ENCODE measurements around the gene IL36RN. TPM values are rescaled to one million over a fixed set of nuclear protein-coding genes. Genes with fewer than 3 reads are reported as not detected.

The IL36RN gene
- total RNA-seq, 1 donor from 2014 or later = not detected

- DNase-seq (ENCODE audit: low spot score) = no peak
- Mint-ChIP-seq H3K27ac (peak overlapping the region; percentile 66), H3K9me3 (peaks cover 50% of the 10 kb centered on the region), H3K4me1 (ENCODE audit: low read depth) (peaks cover 64% of the 10 kb centered on the region), H3K36me3 (ENCODE audit: low read depth) (peaks cover 21% of the 10 kb centered on the region), H3K27me3 (ENCODE audit: insufficient read depth) (no peaks in the 10 kb centered on the region), H3K4me3 (no peak overlapping the region)
- intact Hi-C loops (cut with micrococcal nuclease) = loop anchor here (10.0 kb wide), 1 partner anchor 297 kb away; no protein-coding TSS in a partner anchor
Measured at GRCh38 chr2:113102133-113102532, 43.1 kb downstream of the IL36RN start.

DNA sequence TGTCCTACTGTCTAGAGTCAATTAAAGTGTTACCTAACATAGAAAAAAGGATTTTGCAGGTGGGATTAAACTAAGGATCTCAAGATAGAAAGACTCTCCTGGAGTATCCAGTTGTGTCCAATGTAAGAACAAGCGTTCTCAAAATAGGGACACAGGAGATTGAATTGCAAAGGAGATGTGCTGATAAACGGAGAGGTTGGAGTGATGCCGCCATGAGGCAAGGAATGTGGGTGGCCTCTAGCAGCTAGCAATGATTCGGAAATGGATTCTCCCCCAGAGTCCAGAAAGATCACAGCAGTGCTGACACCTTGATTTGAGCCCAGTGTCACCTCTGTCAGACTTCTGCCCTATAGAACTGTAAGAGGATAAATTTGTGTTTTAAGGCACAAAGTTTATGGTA, 44.3 kb downstream of the IL36RN start:
- Mint-ChIP-seq H3K36me3 (ENCODE audit: low read depth) (peaks cover 17% of the 10 kb centered on the region), H3K9me3 (peaks cover 42% of the 10 kb centered on the region), H3K4me3 (peak overlapping the region; percentile 7), H3K27me3 (ENCODE audit: insufficient read depth) (no peaks in the 10 kb centered on the region), H3K27ac (peak overlapping the region; percentile 96), H3K4me1 (ENCODE audit: low read depth) (peaks cover 54% of the 10 kb centered on the region)
- intact Hi-C loops (cut with micrococcal nuclease) = loop anchor here (10.0 kb wide), 1 partner anchor 298 kb away; no protein-coding TSS in a partner anchor
- no peak for DNase-seq (ENCODE audit: low spot score)

- Mint-ChIP-seq H3K36me3 (ENCODE audit: low read depth) (peaks cover 17% of the 10 kb centered on the region), H3K4me3 (peak overlapping the region; percentile 6)
Measured at GRCh38 chr2:113104054-113104611, 45.1 kb downstream of the IL36RN start.

DNA sequence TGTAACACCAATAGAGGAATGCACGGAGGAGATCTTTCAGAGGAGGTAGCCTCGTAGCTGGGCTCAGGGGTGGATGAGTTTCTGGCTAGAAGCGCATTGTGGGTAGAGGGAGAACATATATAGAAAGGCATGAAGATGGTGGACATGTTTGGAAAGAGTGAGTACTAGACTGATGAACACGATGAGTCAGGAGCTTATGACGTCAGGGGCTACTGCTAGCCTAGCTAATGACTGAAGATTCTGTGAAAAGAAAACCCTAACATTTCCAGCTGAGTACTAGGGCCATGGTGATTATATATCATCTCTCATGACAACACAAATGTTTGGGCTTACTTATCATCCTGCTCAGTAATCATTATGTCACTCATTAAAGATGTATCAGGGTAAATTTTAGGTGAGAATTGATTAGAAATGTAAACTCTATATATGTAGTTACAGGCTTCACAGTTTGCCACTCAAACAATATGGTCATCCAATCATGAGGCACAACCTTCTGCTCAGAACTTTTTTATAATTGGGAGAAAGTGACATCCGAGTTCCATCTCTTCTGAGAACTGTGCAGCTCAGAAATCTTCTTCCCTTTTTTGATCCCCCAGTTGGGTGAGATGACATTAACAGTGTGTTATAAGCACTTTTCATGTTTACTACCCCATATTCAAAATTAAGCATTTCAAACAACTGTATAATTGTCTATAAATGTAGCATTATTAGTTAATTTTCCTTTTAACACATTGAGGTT, 46.2 kb downstream of the IL36RN start:
- peaks cover 17% of the 10 kb centered on the region for H3K36me3 Mint-ChIP-seq (ENCODE audit: low read depth)
- H3K4me3 Mint-ChIP-seq = peak overlapping the region; percentile 0
- intact Hi-C loops (cut with micrococcal nuclease) = loop anchor here (1.0 to 10.0 kb wide), 7 partner anchors 8 to 300 kb away; partner anchors contain the start of gene PSD4
- no peak for DNase-seq (ENCODE audit: low spot score)
- H3K27ac Mint-ChIP-seq = peak overlapping the region; percentile 96
- peaks cover 40% of the 10 kb centered on the region for H3K9me3 Mint-ChIP-seq
- peaks cover 65% of the 10 kb centered on the region for H3K4me1 Mint-ChIP-seq (ENCODE audit: low read depth)
- H3K27me3 Mint-ChIP-seq (ENCODE audit: insufficient read depth) = peaks cover 2% of the 10 kb centered on the region

More at GRCh38 chr2:113104054-113104611, 45.1 kb downstream of the IL36RN start:
- Mint-ChIP-seq H3K27me3 (ENCODE audit: insufficient read depth) (no peaks in the 10 kb centered on the region), H3K4me1 (ENCODE audit: low read depth) (peaks cover 56% of the 10 kb centered on the region), H3K9me3 (peaks cover 40% of the 10 kb centered on the region), H3K27ac (peak overlapping the region; percentile 96)
- intact Hi-C loops (cut with micrococcal nuclease) = loop anchor here (2.0 to 10.0 kb wide), 5 partner anchors 19 to 299 kb away; partner anchors contain the start of gene PSD4
- no peak for DNase-seq (ENCODE audit: low spot score)

GRCh38 chr2:113111121-113111520, 52.1 kb downstream of the IL36RN start:
- Mint-ChIP-seq H3K4me3 (no peak overlapping the region), H3K27me3 (ENCODE audit: insufficient read depth) (peaks cover 3% of the 10 kb centered on the region), H3K4me1 (ENCODE audit: low read depth) (peaks cover 27% of the 10 kb centered on the region), H3K27ac (no peak overlapping the region), H3K36me3 (ENCODE audit: low read depth) (no peaks in the 10 kb centered on the region), H3K9me3 (no peaks in the 10 kb centered on the region)
- DNase-seq (ENCODE audit: low spot score) = no peak
- intact Hi-C loops (cut with micrococcal nuclease) = no loop called here

DNA sequence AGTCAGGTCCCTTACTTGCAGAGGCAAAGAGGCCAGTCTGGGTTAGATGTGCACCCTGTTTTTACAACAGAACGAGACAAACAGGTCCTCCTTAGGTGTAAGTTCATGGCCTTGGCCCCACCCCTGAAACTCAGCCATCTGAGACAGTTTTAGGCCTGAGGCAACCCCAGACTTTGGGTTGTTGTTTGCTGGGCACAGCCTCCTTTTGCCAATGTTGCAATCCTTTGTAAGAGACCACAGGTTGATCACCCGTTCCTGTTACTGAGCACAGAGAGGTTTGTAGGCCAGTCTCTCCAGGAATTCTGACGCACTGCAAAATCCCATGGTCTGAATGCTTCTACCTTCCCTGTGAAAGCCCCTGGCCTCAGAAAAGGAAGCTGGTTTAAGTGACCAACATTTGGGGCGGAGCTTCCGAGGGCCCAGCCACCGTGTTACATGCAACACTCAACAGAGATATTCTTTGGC, 52.9 kb downstream of the IL36RN start:
- H3K27ac Mint-ChIP-seq = no peak overlapping the region
- H3K9me3 Mint-ChIP-seq = no peaks in the 10 kb centered on the region
- H3K27me3 Mint-ChIP-seq (ENCODE audit: insufficient read depth) = peaks cover 3% of the 10 kb centered on the region
- no peak overlapping the region for H3K4me3 Mint-ChIP-seq
- intact Hi-C loops (cut with micrococcal nuclease) = no loop called here
- no peaks in the 10 kb centered on the region for H3K36me3 Mint-ChIP-seq (ENCODE audit: low read depth)
- no peak for DNase-seq (ENCODE audit: low spot score)
- H3K4me1 Mint-ChIP-seq (ENCODE audit: low read depth) = peaks cover 27% of the 10 kb centered on the region

DNA sequence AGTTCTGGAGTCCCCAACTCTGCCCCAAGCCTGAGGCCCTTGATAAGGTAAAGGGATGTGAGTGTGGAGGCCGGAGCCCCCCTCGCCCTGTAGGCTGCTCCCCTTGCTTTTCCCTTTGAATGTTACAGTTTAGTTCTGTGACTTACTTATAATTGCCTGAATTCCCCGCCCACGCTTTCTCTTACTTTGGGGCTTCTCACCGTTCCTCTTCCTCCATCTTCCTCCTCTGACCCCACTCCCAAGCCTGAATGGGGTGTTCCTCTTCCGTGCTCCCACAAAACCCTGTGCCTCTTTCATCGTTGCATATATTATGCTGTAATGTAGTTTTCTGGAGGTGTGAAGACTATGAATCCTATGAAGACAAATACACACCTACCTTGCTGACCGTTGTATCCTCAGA, 53.4 kb downstream of the IL36RN start:
- intact Hi-C loops (cut with micrococcal nuclease) = no loop called here

GRCh38 chr2:113112871-113113270, 53.9 kb downstream of the IL36RN start:
- H3K9me3 Mint-ChIP-seq = no peaks in the 10 kb centered on the region
- DNase-seq (ENCODE audit: low spot score) = no peak
- no peaks in the 10 kb centered on the region for H3K36me3 Mint-ChIP-seq (ENCODE audit: low read depth)
- H3K27me3 Mint-ChIP-seq (ENCODE audit: insufficient read depth) = peaks cover 3% of the 10 kb centered on the region
- peaks cover 27% of the 10 kb centered on the region for H3K4me1 Mint-ChIP-seq (ENCODE audit: low read depth)
- H3K4me3 Mint-ChIP-seq = no peak overlapping the region
- H3K27ac Mint-ChIP-seq = no peak overlapping the region
- intact Hi-C loops (cut with micrococcal nuclease) = no loop called here

More for the DNA sequence above, 53.4 kb downstream of the IL36RN start:
- no peak overlapping the region for H3K27ac Mint-ChIP-seq
- peaks cover 3% of the 10 kb centered on the region for H3K27me3 Mint-ChIP-seq (ENCODE audit: insufficient read depth)
- H3K4me3 Mint-ChIP-seq = no peak overlapping the region
- DNase-seq (ENCODE audit: low spot score) = no peak
- no peaks in the 10 kb centered on the region for H3K9me3 Mint-ChIP-seq
- no peaks in the 10 kb centered on the region for H3K36me3 Mint-ChIP-seq (ENCODE audit: low read depth)
- H3K4me1 Mint-ChIP-seq (ENCODE audit: low read depth) = peaks cover 27% of the 10 kb centered on the region

GRCh38 chr2:113113807-113114206, 54.8 kb downstream of the IL36RN start:
- peaks cover 3% of the 10 kb centered on the region for H3K27me3 Mint-ChIP-seq (ENCODE audit: insufficient read depth)
- H3K4me3 Mint-ChIP-seq = no peak overlapping the region
- no peak for DNase-seq (ENCODE audit: low spot score)
- H3K36me3 Mint-ChIP-seq (ENCODE audit: low read depth) = no peaks in the 10 kb centered on the region
- intact Hi-C loops (cut with micrococcal nuclease) = no loop called here
- peaks cover 20% of the 10 kb centered on the region for H3K4me1 Mint-ChIP-seq (ENCODE audit: low read depth)
- H3K9me3 Mint-ChIP-seq = no peaks in the 10 kb centered on the region
- no peak overlapping the region for H3K27ac Mint-ChIP-seq

Other genes with a start within 250 kb of the IL36RN start
- gene IL1B, start 222.4 kb upstream of the IL36RN start, total RNA-seq = 0.23 and 0.44 TPM in 2 replicates
- not detected in 2 replicates for gene IL37, start 148.0 kb upstream of the IL36RN start, total RNA-seq
- not detected in 2 replicates for gene IL36G, start 81.2 kb upstream of the IL36RN start, total RNA-seq
- not detected in 2 replicates for gene IL36A, start 53.7 kb upstream of the IL36RN start, total RNA-seq
- not detected in 2 replicates for gene IL36B, start 6.3 kb upstream of the IL36RN start, total RNA-seq
- not detected in 2 replicates for gene IL1F10, start 8.8 kb downstream of the IL36RN start, total RNA-seq
- 4.2 and 4.7 TPM in 2 replicates for gene IL1RN, start 68.4 kb downstream of the IL36RN start, total RNA-seq
- gene PSD4, start 114.8 kb downstream of the IL36RN start, total RNA-seq = 249 and 257 TPM in 2 replicates
- 0.70 and 1.6 TPM in 2 replicates for gene PAX8, start 219.7 kb downstream of the IL36RN start, total RNA-seq

All from activated T-helper 1 cell treated with anti-CD3 and anti-CD28 coated beads, Interleukin-12 subunit alpha, Interleukin-12 subunit beta, Interleukin-2, Interleukin-4 antibody, amounts not matched to agents 30 ng/mL and 10 ng/mL and 1 ng/mL, durations not matched to agents 14 hours and 24 hours and 36 hours (primary cell).